NCI-H1436 treated with DMSO at 0.1 percent for 48 hours (cell line): Measurements from ENCODE around the gene GRIK4.

Experiments used
- DNase-seq: peaks from one replicate; lab custom pipeline; 2025; lab: John Stamatoyannopoulos, UW

The GRIK4 gene

DNA sequence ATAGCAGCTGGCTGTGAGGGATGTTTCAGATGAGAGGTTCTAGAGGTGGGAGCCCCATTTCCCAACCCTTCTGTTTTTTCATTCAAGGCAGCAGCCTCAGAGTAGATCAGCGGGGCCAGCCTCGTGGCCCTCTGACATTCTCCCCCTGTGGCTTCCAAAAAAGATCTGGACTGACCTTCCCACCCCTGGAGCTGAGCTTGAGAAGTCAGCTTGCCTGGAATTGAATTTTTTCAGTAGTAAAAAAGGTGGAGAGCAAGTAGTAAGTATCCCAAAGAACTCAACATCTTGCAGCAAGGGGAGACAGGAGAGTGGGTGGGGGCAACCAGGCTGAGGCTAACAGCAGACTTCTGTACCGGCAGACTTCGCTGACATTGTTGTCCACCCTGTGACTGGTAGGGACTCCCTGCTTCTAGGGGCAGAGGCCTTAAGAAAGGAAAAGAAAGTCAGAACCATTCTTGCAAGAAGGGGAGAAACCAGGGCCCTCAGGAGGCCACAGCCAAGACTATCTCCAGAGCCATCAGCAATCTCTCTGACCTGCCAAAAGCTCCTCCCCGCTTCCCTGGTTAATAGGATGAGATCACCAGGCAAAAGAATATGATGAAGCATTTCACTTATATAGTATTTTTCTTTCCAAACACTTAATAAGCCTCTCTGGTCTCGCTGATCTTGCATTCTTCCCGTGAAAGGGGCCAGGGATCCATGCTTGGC, 2.0 kb upstream of the GRIK4 start:
- DNase-seq: no peak

DNA sequence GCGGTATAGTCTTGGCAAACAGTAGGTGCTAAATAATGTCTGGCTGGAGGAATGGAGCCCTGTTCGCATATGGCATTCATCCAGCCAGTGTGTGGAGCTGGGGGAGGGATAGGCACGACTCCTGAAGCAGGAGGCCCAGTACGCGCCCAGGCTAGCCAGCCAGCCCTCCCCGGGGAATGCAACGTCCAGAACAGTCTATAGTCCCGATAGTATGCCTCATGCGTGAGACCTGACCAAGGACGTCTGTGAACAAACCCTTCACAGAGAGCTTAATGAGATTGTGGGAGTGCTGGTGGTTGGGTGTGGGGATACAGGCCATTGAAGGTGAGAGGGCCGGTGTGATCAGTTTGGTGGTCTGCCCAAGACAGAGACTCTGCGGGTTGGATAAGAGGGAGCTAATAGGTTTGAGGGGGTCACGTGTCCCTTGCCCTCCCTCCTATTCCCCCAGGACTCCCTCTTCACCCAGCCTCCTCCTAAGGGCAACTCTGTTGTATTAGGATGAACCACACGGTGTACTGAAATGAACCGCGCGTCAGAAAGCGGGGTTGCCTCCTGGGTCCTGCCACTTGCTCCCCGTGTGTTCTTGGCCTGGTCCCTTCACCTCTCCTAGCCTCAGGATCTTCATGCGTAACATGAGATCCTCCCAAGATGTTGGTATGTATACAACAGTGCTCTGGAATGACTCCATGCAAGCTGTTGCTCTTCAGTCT, 987 bp upstream of the GRIK4 start:
- DNase-seq: no peak

DNA sequence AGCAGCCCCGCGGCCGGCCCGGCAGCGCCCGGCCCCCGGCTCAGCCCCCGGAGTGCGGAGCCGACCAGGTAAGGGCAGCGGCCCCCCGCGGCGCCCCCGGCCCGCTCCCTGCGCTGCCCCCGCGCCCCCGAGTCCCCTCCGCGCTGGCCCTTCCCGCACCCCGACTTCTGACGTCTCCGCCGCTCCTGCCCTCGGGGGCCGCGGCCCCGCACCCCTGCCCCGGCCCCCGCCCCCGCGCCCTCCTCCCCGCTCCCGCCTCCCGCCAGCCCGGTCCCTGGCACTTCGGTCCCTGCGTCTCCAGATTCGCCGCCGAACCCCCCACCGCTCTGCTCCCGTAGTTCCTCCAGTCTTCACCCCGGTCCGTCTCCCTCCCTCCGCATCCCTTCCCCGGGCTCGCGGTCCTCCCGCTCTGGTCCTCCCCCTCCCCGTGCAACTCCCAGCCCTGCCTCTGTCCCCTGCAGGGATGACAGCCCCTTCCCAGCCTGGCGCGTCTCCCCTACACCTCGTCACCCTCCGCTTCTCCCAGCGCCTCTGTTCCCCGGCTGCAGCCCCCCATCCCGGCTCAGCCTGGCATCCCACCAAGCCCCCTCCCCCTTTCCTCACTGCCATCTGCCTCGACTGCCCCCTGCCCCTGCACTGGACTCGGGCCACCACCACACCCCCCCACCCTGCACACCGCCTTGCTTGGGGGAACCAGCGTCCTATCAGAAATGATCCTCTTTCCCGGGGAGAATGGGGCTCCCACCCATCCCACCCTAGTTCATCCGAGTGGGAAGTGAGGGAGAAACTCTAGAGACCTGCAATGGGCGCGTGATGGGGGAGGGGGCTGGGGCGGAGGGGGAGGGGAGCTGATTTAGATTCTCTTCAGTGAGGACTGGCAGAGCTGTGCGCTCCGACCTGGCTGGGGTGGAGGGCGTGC, 531 bp downstream of the GRIK4 start:
- DNase-seq: no peak

DNA sequence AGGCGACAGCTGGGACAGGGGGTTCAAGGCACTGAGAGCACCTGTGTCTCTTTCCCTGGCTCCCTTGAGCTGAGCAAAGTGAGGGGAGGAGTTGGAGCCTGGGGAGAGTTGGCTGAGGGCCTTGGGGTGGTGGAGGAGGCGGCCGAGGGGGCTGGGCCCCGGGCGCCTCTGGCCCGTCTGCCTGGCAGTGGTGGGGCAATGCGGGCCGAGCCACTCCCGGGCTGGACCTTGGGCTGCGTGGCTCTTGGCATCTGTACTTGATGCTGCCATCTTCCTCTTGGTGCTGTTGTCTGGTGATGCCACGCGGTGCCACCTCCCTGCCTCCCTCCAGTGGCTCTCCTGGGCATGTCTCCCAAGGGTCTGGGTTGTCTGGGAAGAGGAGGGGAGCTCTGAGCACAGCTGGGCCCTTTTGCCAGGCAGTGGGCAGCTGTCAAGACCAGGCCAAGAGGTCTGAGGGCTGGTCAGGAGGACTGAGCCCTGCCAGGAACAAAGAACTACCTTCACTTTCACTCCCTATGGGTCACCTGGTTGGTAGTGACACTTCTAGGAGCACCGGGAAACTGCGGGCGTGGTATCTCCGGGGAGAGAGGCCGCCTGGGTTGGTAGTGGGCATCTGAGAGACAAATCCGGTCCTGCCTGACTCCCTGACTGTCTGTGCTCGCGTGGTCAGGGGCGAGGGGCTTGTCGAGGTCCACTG, 1.3 kb downstream of the GRIK4 start:
- no peak for DNase-seq

DNA sequence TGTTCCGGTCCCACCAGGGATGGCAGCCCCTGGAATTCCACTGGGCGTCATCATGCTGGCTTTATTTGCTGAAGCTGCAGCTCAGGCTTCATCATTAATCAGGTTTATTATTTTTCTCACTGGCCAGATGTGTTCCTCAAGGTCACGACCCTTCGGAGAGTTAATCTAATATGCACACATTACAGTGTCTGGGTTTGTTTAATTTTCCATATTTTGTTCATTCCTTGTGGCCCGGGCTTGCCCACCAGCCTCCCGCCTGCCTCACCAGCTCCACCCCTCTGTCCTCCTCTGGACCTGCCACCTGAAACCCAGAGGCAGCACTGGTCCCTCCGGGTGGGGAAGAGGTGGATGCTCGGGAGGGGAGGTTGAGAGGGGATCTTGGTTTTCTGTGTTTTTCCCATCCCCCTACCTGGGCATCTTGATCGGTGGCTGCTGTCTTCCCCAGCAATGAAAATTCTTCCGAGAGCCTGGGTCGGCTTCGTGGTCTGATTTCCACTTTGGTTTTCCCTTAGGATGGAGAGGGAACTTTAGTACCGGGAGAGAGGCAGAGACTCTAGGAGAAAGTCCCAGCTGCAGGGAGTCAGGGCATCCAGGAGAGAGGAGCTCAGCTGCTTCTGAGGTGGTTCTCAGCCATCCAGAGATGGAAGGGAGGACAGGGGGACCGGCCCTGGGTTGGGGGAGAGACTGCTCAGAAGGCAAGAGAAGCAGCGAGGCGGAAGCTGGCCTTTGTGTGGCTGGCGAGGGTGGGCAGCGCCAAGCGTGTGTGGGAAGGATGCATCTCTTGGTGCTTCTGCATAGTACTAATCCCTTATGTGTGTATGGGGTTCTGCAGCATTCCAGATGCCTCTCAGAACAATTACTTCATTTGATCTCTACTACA, 2.1 kb downstream of the GRIK4 start:
- DNase-seq: no peak

DNA sequence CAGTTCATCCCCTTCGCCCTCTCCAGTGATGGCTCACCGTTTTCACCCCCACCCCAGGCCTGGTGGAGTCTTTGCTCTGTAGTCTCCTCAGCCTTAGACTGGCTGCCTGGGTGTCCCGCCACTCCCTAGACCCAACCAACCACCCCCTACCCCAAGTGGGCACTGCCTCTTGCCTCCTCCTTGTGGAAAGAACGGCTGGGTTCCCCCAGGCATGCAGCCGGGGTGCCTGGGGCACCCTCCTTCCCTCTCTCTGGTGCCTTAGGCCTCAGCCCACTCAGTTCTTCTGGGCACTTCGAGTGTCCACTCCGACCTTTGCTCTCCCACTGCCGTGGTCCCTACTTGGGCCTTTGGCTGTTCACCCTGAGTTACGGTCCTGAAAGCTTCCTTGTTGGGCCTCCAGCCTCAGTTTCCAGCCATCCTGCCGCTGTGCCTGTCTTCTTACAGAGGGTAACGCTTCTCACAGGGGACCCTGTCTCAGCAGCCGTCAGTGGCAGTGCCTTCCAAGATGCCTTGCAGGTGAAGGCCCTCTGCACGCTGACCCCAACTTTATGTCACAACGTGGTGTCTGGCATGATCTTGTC, 3.1 kb downstream of the GRIK4 start:
- no peak for DNase-seq

DNA sequence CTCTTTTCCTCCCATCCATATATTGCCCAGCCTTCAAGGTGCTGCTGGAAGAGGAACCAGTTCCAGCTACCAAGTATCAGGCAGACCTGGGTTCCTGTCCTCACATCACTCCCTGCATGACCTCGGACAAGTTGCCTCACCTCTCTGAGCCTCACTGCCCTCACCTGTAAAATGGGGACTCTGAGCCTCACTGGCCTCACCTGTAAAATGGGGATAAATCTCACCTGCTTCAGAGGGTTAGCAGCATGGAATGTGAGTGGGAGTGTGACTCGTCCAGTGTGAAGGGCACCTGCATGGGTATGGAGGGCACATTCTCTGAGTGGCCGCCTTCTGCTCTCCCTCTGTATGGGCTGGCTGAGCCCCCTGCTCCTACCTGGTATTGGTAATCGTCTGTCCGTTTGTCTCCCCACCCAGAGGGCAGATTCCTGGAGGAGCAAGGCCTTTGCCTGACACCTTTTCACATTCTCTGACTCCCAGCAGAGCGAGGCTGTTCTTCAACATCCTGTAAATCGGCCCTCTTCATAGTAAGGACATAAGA, 3.7 kb downstream of the GRIK4 start:
- DNase-seq: no peak

DNA sequence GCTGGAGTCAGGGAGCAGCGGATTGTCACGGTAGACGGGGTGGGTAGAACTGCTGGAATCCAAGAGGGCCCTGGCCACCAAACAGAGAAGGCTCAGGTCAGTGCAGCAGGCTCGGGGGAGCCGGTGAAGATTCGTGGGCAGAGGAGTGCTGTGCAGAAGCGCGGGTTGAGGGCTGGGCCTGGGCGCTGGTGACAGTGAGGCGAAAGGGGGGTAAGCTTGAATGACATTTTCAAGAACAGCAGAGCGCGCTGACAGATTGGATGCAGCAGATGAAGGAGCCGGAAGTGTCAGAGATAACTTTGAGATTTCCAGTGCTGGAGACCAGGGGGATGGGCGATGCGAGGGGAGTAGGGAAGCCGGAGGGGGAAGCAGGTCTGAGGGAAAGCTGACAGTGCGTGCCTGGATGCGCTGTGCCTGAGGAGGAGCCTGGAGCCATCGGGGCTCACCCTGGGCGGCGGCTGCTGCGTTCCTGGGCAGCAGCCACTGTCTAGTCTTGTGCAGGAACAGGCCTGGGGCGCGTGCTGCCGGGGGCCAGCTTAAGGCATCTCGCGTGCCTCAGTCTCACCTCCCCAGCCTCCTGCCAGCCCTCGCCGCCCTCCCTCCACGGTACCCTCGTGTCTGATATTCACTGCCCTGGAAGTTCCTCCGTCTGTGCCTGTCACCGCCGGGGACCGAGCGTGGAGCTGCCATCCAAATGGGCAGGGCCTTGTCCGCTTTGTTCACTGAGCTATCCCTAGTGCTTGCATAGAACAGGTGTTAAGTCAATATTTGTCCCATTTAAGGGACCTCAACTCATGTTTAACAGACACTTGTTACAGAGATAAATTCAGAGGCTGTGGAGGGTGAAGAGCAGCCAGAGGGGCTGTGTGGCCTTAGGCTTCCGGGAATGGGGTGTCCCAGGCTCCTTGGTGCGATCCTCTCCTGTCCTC, 5.2 kb downstream of the GRIK4 start:
- no peak for DNase-seq

DNA sequence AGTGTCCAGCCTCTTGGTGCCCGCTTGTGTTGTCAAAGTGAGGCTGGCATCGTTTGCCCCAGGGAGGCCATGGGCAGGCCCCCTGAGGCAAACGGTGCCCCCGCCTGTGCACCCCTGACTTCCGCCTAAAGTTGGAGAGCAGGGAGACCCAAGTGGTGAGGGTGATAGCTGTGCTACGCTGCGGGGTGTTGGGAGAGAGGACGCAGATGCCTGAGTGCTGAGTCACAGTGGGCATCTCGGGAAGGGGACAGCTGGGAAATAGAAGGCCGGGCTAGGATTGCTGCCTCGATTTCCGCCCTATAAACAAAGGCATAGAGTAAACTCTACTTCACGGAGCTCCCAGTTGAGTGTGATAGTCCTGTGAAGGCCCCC, 5.8 kb downstream of the GRIK4 start:
- no peak for DNase-seq

DNA sequence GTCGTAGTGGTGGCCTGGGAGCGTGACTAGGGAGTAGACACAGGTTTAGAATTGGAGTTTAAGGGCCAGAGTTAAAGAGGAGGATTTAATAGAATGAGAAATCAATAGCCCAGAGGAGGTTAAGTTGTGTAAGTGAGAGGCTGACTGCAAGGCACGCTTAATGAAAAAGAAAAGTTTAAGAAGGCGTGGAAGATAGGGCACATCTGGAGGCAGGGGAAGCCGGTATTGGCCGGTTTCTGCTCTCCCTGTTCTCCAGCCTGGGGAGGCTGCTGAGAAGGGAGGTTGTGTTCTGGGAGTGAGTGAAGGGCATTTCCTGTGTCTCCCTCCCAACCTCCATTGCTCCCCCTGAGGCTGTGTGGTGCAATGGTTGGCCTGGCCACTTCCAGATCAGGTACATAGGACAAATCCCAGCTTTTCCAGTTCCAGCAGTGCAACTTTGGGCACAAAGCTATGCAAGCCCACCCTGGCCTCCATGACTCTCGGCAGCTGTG, 6.3 kb downstream of the GRIK4 start:
- no peak for DNase-seq

DNA sequence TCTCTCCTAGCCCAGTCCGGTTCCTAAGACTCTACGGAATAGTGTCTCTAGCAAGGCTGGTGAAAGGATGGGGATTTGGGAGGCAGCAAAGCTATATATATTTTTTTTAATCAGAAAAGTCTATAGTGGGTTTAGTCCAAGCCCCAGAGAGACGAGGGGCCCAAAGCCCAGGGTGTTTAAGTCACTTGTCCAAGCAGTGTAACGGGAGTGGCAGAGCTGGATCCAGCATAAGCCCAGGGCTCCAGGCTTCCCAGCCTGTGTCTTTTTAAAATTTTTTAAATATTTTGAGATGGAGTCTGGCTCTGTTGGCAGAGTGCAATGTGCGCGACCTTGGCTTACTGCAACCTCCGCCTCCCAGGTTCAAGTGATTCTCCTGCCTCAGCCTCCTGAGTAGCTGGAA, 6.8 kb downstream of the GRIK4 start:
- DNase-seq: no peak

DNA sequence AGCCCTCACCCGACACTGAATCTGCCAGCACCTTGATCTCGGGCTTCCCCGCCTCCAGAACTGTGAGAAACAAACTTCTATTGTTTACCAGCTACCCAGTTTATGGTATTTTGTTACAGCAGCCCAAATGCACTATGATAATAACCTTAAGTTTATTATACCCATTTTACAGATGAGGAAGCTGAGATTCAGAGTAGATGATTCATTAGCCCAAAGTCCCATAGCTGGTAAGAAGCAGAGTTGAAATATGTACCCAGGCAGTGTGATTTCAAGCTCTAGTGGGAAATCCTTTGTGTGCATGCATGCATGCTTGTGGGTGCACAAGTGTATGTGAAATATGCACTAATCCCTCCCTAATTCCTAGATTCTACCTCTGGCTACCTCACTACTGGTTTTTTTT, 7.9 kb downstream of the GRIK4 start:
- DNase-seq: no peak

DNA sequence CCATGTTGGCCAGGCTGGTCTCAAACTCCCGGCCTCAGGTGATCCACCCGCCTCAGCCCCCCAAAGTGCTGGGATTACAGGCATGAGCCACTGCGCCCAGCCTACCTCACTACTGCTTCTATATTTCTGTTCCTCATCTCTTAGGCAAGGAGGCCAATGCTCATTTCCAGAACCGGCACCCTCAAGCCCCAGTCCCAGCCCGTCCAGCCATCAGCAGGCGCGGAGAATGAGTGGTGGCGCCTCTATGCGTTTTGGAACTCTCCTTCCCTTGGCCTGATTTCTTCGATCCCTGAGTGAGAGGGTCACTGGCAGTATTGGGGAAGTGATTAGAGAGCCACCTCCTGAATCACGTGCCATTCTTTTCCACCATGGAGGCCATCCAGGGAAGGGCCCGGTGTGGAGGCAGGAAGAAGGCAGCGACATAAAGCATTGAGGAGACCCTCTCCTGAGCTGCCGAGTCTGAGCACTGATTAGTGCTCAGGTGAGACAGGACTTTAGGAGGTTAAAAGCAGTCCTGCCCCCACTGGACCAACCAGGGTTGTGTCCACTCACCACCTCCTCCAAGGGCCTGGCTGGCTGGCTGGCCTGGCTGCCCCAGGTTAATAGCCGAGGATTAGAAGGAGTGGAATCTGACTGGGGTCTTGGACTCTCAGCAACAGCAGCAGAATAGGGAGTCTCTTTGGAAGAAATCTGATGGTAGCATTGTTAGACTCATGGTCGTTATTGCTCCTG, 8.7 kb downstream of the GRIK4 start:
- DNase-seq: no peak

DNA sequence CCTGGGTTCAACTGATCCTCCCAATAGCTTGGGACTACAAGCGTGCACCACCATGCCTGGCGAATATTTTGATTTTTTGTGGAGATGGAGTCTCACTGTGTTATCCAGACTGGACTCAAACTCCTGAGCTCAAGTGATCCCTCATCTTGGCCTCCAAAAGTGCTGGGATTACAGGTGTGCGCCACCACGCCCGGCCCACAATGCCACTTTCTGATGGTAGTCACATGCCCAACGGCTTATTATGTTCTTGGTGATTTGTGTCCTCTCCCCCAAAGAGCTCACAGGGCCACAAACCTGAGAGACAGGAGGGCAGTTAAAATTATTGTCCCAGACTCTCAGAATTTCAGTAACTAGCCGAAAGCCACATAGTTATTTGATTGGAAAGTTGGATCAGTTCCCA, 9.6 kb downstream of the GRIK4 start:
- no peak for DNase-seq

DNA sequence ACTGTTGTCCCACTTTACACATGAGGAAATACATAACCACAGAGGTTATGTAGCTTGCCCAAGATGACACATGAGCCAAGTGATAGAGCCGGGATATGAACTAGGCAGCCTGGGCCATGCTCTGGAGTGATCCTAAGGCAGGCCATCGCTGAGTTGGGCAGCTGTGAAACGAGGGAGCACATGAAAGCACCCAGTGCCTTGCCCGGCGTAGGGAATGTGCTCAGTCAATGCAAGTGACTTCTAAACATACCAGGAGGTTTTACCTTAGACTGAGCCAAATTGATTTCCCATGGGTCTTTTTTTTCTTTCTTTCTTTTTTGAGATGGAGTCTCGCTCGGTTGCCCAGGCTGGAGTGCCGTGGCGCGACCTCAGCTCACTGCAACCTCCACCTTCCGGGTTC, 10.5 kb downstream of the GRIK4 start:
- no peak for DNase-seq

DNA sequence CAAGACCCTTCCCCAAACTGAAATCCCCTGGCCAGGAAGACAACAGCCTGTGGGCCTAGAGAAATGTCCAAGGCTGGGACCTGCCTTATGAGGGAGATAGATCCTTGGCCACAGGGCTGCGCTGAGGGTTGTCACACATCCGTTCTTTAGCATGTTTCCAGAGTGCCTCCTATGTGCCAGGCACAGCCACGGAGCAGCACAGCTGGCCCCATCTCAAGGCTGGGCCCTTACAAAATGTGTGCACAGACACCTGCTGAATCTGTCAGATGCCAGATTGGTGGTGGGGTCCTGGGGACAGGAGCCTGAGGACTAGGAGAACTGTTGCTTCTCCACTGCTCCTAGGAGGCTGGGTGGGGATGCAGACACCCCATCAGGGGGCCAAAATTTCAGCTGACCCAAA, 11.2 kb downstream of the GRIK4 start:
- DNase-seq: no peak

DNA sequence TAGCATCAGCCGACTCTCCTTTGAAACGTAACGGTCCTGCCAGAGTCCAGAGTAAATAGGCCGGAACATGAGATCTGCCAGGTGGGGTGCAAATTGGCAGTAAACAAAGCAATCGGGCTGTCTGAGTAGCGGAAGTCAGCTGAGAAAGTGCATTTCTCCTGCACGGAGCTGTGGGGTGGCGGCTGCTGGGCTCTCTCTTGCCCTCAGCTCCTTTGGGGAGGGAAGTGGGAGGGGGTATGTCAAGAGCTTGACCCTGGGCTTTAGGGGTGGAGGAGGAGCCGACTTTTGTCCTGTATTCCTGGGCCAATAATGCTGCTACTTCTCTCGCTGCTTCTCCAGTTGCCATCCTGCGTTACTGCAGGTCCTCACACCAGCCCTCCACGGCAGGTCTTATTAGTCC, 11.6 kb downstream of the GRIK4 start:
- DNase-seq: no peak

DNA sequence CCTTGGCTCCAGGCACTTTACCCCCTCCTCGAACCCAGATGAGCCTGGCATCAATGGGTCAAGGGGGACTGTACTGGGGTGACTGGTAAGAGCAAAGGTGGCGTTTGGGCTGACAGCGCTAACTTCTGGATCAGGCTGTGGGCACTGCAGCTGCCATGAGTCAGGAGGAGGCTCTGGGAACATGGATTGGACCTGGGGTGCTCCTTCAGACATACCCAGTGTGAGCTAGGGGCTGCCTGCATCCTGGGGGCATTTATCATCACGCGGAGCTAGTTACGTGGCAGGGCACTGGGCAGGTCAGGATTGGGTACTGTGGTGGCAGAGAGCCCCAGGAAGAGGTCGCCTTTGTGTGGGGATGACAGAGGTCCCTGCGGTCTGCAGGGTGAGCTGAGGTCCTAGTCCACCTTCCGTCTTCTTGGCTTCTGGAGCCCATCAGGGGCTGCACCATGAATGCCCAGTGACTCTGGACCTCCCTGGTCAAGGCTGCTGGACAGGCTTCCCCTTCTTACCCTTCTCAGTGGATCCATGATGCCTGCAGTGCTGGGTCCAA, 13.1 kb downstream of the GRIK4 start:
- no peak for DNase-seq
